Heart left ventricle (tissue), 13 donors: ENCODE measurements around the gene MVP.

ENCODE experiments used
- CTCF ChIP-seq, 12 donors: fragments of 200-600 bp; sonication (generic) in 4 of 12; IDR thresholded peaks; one replicate each; pipeline versions ENCODE4 v1.5.0 to v1.8.0; 2018 to 2022; ENCODE audit warnings: antibody characterized with exemption in 12 of 12, mild to moderate bottlenecking in 5 of 12
- POLR2A ChIP-seq, 2 donors: fragments of 450-650 bp; IDR thresholded peaks; one replicate each; pipeline ENCODE4 v1.6.1; 2017; ENCODE audit warnings: antibody characterized with exemption in 2 of 2, mild to moderate bottlenecking in 2 of 2, moderate library complexity in 2 of 2
- donor health status: ischemic (EF 13 %, LVEDD 7.1; RV severe dilation, severe dysfunction).
- donor health status: DM: no; HTN: yes; CAD: no.
- donor health status: DM: no; HTN: no; CAD: no.
- donor health status: ischemic (EF 25% LVEDD 6.9; RV normal size, moderate dysfunction).
- donor health status: ischemic (EF 25% LVEDD 5.7; RV mildly dilated, moderate dysfunction).
- donor health status: ischemic (EF 35%, LVEDD 5.7; RV mildly dilated, moderate dysfunction).
- donor health status: nonischemic (EF 11% LVEDD 7.7; RV severe dilation, severe dysfunction).
- donor health status: DM: yes; HTN: yes; CAD: no.
- donor health status: PGD.
- donor health status: ischemic (EF 29% LVEDD 5.4; RV normal size, mild dysfunction).
- donor health status: nonischemic (EF 23%, LVEDD 6.1; RV moderate dilation, normal function).

- TF ChIP-seq CTCF (IDR thresholded peaks at IDR 0.05) = no peak
- TF ChIP-seq POLR2A (IDR thresholded peaks at IDR 0.05) = no peak
Measured at GRCh38 chr16:29836623-29837022, 16.4 kb downstream of the MVP start.
